Measurements from ENCODE around the gene CCDC88C. TPM values are rescaled to one million over a fixed set of nuclear protein-coding genes. Genes with fewer than 3 reads are reported as not detected.
A peak's percentile ranks its signal among the peaks of the same experiment; 100 is the strongest.

Gene CCDC88C
- total RNA-seq, 1 experiment from 2014 or later = 64.8 TPM

DNA sequence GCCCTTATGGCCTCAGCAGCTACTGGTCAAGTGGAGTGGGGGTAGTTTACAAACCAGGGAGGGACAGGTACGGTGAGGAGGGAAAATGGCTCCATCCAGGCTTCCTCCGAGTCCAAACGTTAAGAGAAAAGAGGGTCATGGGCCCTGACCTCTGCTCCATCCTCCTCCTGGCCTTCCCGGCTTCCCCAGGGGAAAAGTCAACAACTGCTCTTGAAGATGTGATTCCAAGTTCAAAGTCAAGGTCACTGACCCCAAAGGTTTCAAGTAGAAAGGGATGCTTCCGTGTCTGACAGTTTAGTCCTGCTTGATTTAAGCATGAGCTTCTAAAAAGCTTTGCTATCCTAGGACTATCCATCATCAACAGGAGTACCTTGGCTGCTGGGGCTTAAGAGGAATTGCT is 28.5 kb downstream of the CCDC88C start:
- DNase-seq (ENCODE audit: low spot score) (no peak), ATAC-seq (no peak)
- Mint-ChIP-seq H3K4me3 (no peak overlapping the region), H3K27me3 (ENCODE audit: low read depth) (no peaks in the 10 kb centered on the region), H3K4me1 (peaks cover 67% of the 10 kb centered on the region), H3K36me3 (0 out of 2 replicates have a peak, but pooled peaks cover 2% of the 10 kb centered on the region), H3K27ac (peak overlapping the region; percentile 81; the same call in 1 of the 2 replicates), H3K9me3 (no peaks in the 10 kb centered on the region)
- CTCF ChIA-PET = interaction anchor here (2.5 kb wide), 1 partner anchor 35 kb away, joined by 8 read pairs; no protein-coding TSS in a partner anchor
- POLR2A ChIA-PET = no interaction called here
- TF ChIP-seq E2F1 (CRISPR knock-in tag; IDR thresholded peaks at IDR 0.05) = no peak
- TF ChIP-seq ZMAT4 (CRISPR knock-in tag; IDR thresholded peaks at IDR 0.05) = no peak
- no peak for TF ChIP-seq GABPB1 (CRISPR knock-in tag; IDR thresholded peaks at IDR 0.05)
- TF ChIP-seq, protein P1, sequence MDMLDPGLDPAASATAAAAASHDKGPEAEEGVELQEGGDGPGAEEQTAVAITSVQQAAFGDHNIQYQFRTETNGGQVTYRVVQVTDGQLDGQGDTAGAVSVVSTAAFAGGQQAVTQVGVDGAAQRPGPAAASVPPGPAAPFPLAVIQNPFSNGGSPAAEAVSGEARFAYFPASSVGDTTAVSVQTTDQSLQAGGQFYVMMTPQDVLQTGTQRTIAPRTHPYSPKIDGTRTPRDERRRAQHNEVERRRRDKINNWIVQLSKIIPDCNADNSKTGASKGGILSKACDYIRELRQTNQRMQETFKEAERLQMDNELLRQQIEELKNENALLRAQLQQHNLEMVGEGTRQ (CRISPR knock-in tag; IDR thresholded peaks at IDR 0.05) = no peak
- no peak for TF ChIP-seq ZNF396 (CRISPR knock-in tag; IDR thresholded peaks at IDR 0.05; ENCODE audit: borderline replicate concordance)
- TF ChIP-seq FOXK1 (CRISPR knock-in tag; IDR thresholded peaks at IDR 0.05) = no peak
- TF ChIP-seq, protein P2, sequence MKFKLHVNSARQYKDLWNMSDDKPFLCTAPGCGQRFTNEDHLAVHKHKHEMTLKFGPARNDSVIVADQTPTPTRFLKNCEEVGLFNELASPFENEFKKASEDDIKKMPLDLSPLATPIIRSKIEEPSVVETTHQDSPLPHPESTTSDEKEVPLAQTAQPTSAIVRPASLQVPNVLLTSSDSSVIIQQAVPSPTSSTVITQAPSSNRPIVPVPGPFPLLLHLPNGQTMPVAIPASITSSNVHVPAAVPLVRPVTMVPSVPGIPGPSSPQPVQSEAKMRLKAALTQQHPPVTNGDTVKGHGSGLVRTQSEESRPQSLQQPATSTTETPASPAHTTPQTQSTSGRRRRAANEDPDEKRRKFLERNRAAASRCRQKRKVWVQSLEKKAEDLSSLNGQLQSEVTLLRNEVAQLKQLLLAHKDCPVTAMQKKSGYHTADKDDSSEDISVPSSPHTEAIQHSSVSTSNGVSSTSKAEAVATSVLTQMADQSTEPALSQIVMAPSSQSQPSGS (CRISPR knock-in tag; IDR thresholded peaks at IDR 0.05; ENCODE audit: borderline replicate concordance, low read depth) = no peak
- TF ChIP-seq CDX4 (CRISPR knock-in tag; IDR thresholded peaks at IDR 0.05; ENCODE audit: borderline replicate concordance) = no peak
- TF ChIP-seq PRDM15 (CRISPR knock-in tag; IDR thresholded peaks at IDR 0.05) = no peak
- TF ChIP-seq, protein P3, sequence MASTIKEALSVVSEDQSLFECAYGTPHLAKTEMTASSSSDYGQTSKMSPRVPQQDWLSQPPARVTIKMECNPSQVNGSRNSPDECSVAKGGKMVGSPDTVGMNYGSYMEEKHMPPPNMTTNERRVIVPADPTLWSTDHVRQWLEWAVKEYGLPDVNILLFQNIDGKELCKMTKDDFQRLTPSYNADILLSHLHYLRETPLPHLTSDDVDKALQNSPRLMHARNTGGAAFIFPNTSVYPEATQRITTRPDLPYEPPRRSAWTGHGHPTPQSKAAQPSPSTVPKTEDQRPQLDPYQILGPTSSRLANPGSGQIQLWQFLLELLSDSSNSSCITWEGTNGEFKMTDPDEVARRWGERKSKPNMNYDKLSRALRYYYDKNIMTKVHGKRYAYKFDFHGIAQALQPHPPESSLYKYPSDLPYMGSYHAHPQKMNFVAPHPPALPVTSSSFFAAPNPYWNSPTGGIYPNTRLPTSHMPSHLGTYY (CRISPR knock-in tag; IDR thresholded peaks at IDR 0.05) = no peak
- TF ChIP-seq CREB1 (CRISPR knock-in tag; IDR thresholded peaks at IDR 0.05) = no peak
- no peak for TF ChIP-seq ZNF138 (CRISPR knock-in tag; conservative IDR thresholded peaks at IDR 0.05)
- no peak for TF ChIP-seq NR2C2 (CRISPR knock-in tag; IDR thresholded peaks at IDR 0.05)

DNA sequence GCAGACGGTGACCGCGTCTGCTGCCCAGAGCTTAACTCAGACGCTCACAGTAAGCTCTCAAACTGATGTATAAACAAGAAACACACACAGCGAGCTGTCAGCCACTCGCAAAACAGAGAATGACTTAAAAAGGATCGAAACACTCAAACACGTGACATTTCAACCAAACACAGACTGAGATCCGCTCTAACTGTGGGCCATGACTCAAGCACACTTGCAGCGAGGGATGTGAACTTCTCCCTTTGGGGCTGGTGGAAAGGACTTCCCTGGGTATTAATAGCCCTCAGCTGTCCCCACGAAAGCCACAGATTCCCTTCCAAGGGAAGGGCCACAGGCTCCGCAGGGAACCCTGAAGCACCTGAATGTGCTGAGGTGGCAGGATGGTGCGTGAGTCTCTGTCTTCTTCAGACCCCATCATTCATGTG is 29.1 kb downstream of the CCDC88C start:
- Mint-ChIP-seq H3K9me3 (no peaks in the 10 kb centered on the region), H3K27ac (peak overlapping the region; percentile 81), H3K4me1 (peaks cover 66% of the 10 kb centered on the region), H3K27me3 (ENCODE audit: low read depth) (no peaks in the 10 kb centered on the region), H3K4me3 (no peak overlapping the region), H3K36me3 (0 out of 2 replicates have a peak, but pooled peaks cover 2% of the 10 kb centered on the region)
- no peak for ATAC-seq
- POLR2A ChIA-PET = no interaction called here
- no peak for DNase-seq (ENCODE audit: low spot score)
- CTCF ChIA-PET = interaction anchor here (0.5 to 2.5 kb wide), 4 partner anchors 13 to 506 kb away, joined by 4 to 8 read pairs (median 4); no protein-coding TSS in a partner anchor
- TF ChIP-seq, protein P4, sequence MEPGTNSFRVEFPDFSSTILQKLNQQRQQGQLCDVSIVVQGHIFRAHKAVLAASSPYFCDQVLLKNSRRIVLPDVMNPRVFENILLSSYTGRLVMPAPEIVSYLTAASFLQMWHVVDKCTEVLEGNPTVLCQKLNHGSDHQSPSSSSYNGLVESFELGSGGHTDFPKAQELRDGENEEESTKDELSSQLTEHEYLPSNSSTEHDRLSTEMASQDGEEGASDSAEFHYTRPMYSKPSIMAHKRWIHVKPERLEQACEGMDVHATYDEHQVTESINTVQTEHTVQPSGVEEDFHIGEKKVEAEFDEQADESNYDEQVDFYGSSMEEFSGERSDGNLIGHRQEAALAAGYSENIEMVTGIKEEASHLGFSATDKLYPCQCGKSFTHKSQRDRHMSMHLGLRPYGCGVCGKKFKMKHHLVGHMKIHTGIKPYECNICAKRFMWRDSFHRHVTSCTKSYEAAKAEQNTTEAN (CRISPR knock-in tag; IDR thresholded peaks at IDR 0.05) = no peak
- no peak for TF ChIP-seq ZMAT4 (CRISPR knock-in tag; IDR thresholded peaks at IDR 0.05)
- no peak for TF ChIP-seq NR2C2 (CRISPR knock-in tag; IDR thresholded peaks at IDR 0.05)
- TF ChIP-seq CREB1 (CRISPR knock-in tag; IDR thresholded peaks at IDR 0.05) = no peak
- no peak for TF ChIP-seq RELA (CRISPR knock-in tag; IDR thresholded peaks at IDR 0.05; ENCODE audit: borderline replicate concordance)
- TF ChIP-seq, protein P3 (CRISPR knock-in tag; IDR thresholded peaks at IDR 0.05) = no peak
- TF ChIP-seq ZNF232 (CRISPR knock-in tag; IDR thresholded peaks at IDR 0.05) = no peak
